Esophagus (tissue), 2 donors: Measurements from ENCODE around the gene MAST3. TPM values are rescaled to one million over a fixed set of nuclear protein-coding genes. Genes with fewer than 3 reads are reported as not detected.
"Not testable (repeated sequence)": the region's sequence is repeated elsewhere in the genome, so short reads cannot be mapped to it uniquely, and the experiment has no call there.

ENCODE experiments used
- H3K27ac ChIP-seq, 2 donors: one replicate each; pipeline ENCODE4 v1.5.1; 2013; ENCODE audit warnings: low read depth in 2 of 2, mild to moderate bottlenecking in 2 of 2, inconsistent platforms in 1 of 2, low read length in 1 of 2, moderate library complexity in 1 of 2
- H3K27me3 ChIP-seq, 2 donors: one replicate each; pipeline ENCODE4 v1.6.1; 2013; ENCODE audit warnings: low read length in 2 of 2, control low read depth in 1 of 2, mild to moderate bottlenecking in 1 of 2; ENCODE audit not compliant: insufficient read depth in 2 of 2, control insufficient read depth in 1 of 2
- H3K36me3 ChIP-seq, 2 donors: one replicate each; pipeline ENCODE4 v1.6.1; 2013; ENCODE audit warnings: low read length in 1 of 2; ENCODE audit not compliant: control insufficient read depth in 2 of 2, insufficient read depth in 2 of 2
- H3K4me1 ChIP-seq, 2 donors: one replicate each; pipeline ENCODE4 v1.6.1; 2013; ENCODE audit warnings: low read length in 1 of 2; ENCODE audit not compliant: control insufficient read depth in 2 of 2, insufficient read depth in 2 of 2
- H3K4me3 ChIP-seq, 2 donors: one replicate each; pipeline ENCODE4 v1.5.1; 2013; ENCODE audit warnings: low read length in 2 of 2, mild to moderate bottlenecking in 2 of 2, low read depth in 1 of 2, moderate library complexity in 1 of 2
- H3K9me3 ChIP-seq, 2 donors: one replicate each; pipeline ENCODE4 v1.6.1; 2013; ENCODE audit warnings: mild to moderate bottlenecking in 2 of 2, low read depth in 1 of 2, low read length in 1 of 2, moderate library complexity in 1 of 2; ENCODE audit not compliant: control insufficient read depth in 2 of 2, insufficient read depth in 1 of 2
- WGBS, 2 donors: extraction: QIAGEN DNeasy Blood & Tissue Kit; methylation state at CpG; one replicate each; pipeline ENCODE4 v1.1.7; 2013; 5-methylcytosine and 5-hydroxymethylcytosine counted together
- polyA plus RNA-seq, 2 donors: library from polyadenylated mRNA; stranded (reverse); fragments of 200-250 nt; gene quantifications; one replicate each; pipeline ENCODE4 v1.2.3, GENCODE V29; 2013
- donor health status: healthy with polysubstance abuse.
- donor health status: Bipolar disorder and iron deficiency.

Gene MAST3
- polyA plus RNA-seq, 2 donors: 1.5 to 2.5 TPM

DNA sequence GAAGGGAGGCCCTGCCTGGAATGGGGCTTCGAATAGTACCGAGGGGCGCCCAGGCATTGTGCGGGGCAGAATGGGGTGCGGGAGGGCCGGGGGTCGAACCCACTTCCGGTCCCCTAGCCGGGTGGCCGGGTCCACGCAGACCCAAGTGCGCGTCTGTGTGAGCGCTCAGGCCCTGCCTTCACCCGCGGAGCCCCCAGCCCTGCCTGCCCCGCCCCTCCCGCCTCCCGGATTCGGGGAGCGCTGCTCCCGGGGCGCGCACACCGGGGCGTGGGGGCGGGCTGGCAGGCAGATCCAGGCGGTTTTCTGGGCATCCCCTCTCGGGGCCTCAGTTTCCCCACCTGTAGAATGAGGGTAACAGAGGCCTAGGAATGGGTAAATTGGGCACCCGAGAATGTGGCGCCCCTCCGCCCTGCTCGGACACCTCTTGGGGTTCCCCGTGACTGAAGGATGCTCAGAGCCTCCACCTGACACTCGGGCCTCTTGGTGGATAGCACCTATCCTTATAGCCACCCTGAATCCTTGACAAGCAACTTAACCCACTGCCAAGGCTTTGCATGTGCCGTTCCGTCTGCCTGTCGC is 56.1 kb downstream of the MAST3 start:
- 2 to 3% methylated on average over 29 to 38 of the region's 38 CpGs for WGBS, 2 donors
- no peaks in the 10 kb centered on the region for H3K27me3 ChIP-seq
- no peaks in the 10 kb centered on the region for H3K36me3 ChIP-seq
- H3K4me1 ChIP-seq: peaks cover 7 to 28% of the 10 kb centered on the region in 2 donors
- peak overlapping the region; percentile 87 to 91 for H3K27ac ChIP-seq
- H3K9me3 ChIP-seq: no peaks in the 10 kb centered on the region
- H3K4me3 ChIP-seq: peak overlapping the region; percentile 72 to 90

DNA sequence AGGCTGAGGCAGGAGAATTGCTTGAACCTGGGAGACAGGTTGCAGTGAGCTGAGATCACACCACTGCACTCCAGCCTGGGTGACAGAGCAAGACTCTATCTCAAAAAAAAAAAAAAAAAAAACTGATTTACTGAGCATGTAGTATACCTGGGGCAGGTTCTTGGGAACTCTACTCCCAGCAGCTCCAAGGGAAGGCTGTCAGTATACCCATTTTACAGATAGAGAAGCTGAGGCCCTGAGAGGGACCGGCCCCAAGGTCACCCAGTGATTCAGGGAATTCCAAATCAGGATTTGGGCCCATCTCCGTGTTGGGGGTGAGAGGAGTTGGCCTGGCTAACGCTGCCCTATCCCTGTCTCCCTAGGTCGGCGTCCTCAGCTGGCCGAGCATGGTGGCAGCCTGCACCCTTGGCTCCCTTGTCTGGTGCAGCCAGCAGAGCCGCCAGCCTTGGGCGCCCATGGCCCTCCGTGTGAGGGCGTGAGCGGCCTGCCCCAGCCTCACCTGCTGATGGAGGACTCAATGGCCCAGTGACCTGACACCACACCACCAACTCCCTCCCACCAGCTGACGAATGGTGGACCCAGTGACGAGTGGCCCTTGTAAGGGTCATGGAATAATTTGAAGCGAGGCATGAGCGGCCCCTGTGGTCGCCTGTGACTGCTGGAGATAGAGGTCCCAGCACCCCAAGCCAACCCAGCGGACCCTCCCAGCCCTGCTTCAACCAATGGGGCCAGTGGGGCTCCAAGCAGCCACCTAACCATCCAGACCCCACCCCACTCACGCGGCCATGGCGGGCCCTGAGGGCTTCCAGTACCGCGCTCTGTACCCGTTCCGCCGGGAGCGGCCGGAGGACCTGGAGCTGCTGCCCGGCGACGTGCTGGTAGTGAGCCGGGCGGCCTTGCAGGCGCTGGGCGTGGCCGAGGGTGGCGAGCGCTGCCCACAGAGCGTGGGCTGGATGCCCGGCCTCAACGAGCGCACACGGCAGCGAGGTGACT is 57.8 kb downstream of the MAST3 start:
- Histone ChIP-seq H3K27ac (peak overlapping the region; percentile 50 to 96), H3K9me3 (no peaks in the 10 kb centered on the region), H3K4me1 (peaks cover 10 to 28% of the 10 kb centered on the region in 2 donors), H3K4me3 (no peak overlapping the region), H3K27me3 (no peaks in the 10 kb centered on the region), H3K36me3 (no peaks in the 10 kb centered on the region)
- WGBS, 2 donors: 67 to 77% methylated on average over 43 of the region's 43 CpGs

DNA sequence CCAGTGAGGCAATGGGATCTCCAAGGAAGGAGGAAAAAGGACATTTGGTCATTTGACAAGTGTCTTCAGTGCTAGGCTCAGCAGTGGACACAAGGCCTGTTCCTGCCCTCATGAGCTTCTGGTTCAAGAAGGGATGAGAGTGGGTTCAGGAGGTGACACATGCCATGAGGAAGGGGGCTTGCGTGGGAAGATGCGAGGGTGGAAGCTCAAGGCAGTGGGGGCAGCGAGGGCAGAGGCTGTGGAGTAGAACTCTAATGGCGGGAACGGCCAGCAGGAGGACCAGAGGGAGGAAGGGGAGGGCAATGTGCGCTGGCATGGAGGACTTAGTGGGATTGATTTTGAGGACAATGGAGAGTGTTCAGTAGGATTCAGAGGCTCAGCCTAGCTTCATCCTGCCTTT is 58.7 kb downstream of the MAST3 start:
- 76 to 77% methylated on average over 5 to 6 of the region's 6 CpGs for WGBS, 2 donors
- H3K27ac ChIP-seq: peak overlapping the region; percentile 50 to 96
- no peaks in the 10 kb centered on the region for H3K36me3 ChIP-seq
- no peaks in the 10 kb centered on the region for H3K9me3 ChIP-seq
- no peak overlapping the region for H3K4me3 ChIP-seq
- H3K27me3 ChIP-seq: no peaks in the 10 kb centered on the region
- H3K4me1 ChIP-seq: peaks cover 14 to 34% of the 10 kb centered on the region in 2 donors

DNA sequence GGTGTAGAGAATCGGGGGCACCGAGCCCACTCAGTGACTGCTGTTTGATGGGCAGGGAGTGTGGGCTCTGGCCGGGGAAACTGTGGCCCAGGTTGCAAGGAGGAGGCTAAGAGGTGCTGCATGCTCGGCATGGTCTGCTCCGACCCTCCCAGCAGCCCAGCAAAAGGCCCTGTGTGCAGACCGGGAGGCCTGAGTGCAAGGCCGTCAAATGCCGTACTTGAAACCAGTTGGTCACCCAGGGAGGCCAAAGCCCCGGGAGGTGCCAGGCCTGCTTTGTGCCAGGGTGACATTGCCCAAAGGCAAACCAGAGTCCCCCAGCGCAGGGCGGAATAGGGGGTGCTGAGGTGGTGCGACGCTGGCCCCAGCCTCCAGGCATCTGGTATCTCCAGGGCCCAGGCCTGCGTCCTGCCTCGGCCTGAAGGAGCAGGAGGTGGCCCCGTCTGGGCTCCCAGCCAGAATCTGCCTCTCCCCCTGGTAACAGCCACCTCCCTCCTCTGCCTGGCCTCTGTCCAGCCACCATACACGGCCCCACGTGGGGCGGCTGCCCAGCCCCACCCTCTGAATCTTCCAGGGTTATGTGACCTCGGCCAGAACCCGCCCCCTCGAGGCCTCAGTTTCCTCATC is 59.4 kb downstream of the MAST3 start:
- WGBS, 2 donors: 26 to 32% methylated on average over 21 to 22 of the region's 22 CpGs
- peak overlapping the region; percentile 86 to 96 for H3K27ac ChIP-seq
- no peaks in the 10 kb centered on the region for H3K27me3 ChIP-seq
- no peaks in the 10 kb centered on the region for H3K9me3 ChIP-seq
- H3K36me3 ChIP-seq: peaks cover 0 to 4% of the 10 kb centered on the region in 2 donors
- no peak overlapping the region for H3K4me3 ChIP-seq
- H3K4me1 ChIP-seq: peaks cover 14 to 40% of the 10 kb centered on the region in 2 donors

DNA sequence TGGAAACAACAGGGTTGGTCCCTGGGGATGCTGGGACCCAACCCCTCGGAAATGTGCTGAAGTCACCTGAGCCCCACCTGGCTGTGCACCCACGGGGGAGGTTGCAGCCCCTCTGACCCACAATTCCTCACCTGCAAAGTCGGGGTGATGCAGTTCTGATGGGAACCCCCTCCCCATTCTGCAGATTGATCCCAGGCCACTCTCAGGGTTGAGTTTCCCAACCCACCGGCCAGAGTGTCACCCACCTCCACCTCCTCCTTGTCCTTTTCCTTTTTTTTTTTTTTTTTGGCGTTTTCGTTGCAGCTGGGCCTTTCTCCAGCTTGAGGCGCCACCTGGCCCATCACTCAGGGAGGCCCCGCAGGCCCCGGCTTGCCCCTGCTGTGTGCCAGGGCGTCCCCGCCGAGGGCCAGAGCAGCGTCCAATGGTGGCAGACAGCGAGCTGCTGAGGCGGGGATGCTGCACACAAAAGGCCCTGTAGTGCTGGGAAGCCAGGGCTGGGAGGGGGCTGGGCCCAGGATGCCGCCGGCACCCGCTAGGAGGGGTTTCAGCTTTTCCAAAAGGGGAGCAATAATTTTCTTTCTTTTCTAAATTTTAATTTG is 60.0 kb downstream of the MAST3 start:
- H3K27ac ChIP-seq: peak overlapping the region; percentile 86 to 96
- peaks cover 14 to 40% of the 10 kb centered on the region in 2 donors for H3K4me1 ChIP-seq
- H3K27me3 ChIP-seq: no peaks in the 10 kb centered on the region
- no peaks in the 10 kb centered on the region for H3K9me3 ChIP-seq
- peaks cover 0 to 8% of the 10 kb centered on the region in 2 donors for H3K36me3 ChIP-seq
- no peak overlapping the region for H3K4me3 ChIP-seq
- WGBS, 2 donors: 23 to 30% methylated on average over 16 to 18 of the region's 18 CpGs

DNA sequence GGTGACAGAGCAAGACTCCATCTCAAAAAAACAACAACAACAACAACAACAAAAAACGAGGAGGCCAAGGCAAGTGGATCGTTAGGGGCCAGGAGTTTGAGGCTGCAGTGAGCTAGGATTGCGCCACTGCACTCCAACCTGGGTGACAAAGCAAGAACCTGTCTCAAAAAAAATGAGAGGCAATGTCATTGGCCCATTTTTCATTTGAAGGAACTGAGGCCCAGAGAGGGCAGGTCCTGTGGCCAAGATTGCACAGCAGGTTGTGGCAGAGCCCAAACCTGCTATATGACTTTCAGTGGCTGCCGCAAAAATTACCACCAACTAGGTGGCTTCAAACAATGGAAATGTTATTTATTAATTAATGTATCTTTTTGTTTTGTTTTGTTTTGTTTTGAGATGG is 60.9 kb downstream of the MAST3 start:
- peaks cover 14 to 40% of the 10 kb centered on the region in 2 donors for H3K4me1 ChIP-seq
- no peak overlapping the region for H3K4me3 ChIP-seq
- no peak overlapping the region for H3K27ac ChIP-seq
- no peaks in the 10 kb centered on the region for H3K27me3 ChIP-seq
- 64 to 69% methylated on average over 4 of the region's 4 CpGs for WGBS, 2 donors
- no peaks in the 10 kb centered on the region for H3K9me3 ChIP-seq
- H3K36me3 ChIP-seq: peaks cover 6 to 14% of the 10 kb centered on the region in 2 donors

DNA sequence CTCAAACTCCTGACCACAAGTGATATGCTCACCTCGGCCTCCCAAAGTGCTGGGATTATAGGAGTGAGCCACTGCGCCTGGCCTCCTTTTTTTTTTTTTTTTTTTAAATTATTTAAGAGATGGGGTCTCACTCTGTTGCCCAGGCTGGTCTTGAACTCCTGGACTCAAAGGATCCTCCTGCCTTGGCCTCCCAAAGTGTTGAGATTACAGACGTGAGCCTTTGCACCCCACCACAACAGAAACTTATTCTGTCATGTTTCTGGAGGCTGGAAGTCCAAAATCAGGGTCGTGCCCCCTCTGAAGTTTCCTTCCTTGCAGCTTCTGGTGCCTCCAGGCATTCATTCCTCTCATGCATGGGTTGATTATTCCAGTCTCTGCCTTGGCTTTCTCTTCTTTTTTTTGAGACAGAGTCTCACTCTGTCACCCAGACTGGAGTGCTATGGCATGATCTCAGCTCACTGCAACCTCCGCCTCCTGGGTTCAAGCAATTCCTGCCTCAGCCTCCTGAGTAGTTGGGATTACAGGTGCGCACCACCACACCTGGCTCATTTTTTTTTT is 61.6 kb downstream of the MAST3 start:
- Histone ChIP-seq H3K4me1 (peaks cover 13 to 36% of the 10 kb centered on the region in 2 donors), H3K36me3 (peaks cover 6 to 14% of the 10 kb centered on the region in 2 donors)
- WGBS, 2 donors: 78 to 91% methylated on average over 6 of the region's 6 CpGs

DNA sequence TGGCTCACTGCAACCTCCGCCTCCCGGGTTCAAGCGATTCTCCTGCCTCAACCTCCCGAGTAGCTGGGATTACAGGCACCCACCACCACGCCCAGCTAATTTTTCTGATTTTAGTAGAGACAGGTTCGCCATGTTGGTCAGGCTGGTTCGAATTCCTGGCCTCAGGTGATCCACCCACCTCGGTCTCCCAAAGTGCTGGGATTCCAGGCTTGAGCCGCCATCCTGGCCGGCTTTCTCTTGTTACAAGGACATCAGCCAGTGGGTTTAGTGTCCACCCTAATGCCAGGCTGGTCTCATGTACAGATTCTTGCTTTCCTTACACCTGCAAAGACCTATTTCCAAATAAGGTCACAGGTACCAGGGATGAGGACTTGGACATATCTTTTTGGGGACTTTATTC is 62.2 kb downstream of the MAST3 start:
- H3K4me1 ChIP-seq: peaks cover 10 to 33% of the 10 kb centered on the region in 2 donors
- WGBS, 2 donors: 89 to 90% methylated on average over 10 of the region's 10 CpGs
- H3K27ac ChIP-seq: no peak overlapping the region

More for the DNA sequence above, 61.6 kb downstream of the MAST3 start:
- not testable (repeated sequence) for H3K27me3 ChIP-seq, H3K9me3 ChIP-seq, H3K27ac ChIP-seq, H3K4me3 ChIP-seq

DNA sequence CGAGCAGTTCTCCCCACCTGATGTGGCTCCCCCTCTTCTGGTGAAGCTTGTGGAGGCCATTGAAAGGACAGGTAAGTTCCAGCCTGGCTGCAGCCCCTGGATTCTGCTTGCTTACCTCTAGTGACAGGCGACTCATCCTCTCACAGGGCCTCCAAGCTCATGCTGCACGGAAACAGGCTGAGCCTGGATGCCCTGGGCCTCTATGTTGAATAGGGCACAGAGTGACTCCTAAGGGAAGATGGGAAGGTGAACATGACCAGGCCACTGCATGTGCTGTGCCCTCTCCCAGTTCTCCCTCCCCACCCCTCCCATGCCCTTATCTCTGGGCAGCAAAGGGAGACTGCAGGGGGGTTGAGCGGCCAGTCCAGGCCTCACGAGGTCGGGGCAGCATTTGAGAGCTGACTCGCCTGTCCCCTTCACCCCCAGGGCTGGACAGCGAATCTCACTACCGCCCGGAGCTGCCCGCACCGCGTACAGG is 63.0 kb downstream of the MAST3 start:
- Histone ChIP-seq H3K4me3 (peak overlapping the region; percentile 26 to 40), H3K36me3 (peaks cover 6 to 17% of the 10 kb centered on the region in 2 donors), H3K27me3 (no peaks in the 10 kb centered on the region), H3K27ac (peak overlapping the region in 1 of 2 donors; percentile 80), H3K4me1 (peaks cover 10 to 29% of the 10 kb centered on the region in 2 donors), H3K9me3 (no peaks in the 10 kb centered on the region)
- 49 to 55% methylated on average over 13 of the region's 13 CpGs for WGBS, 2 donors

More for the DNA sequence above, 62.2 kb downstream of the MAST3 start:
- Histone ChIP-seq H3K9me3 (no peaks in the 10 kb centered on the region), H3K27me3 (no peaks in the 10 kb centered on the region), H3K4me3 (no peak overlapping the region), H3K36me3 (peaks cover 6 to 14% of the 10 kb centered on the region in 2 donors)
